ENCODE results near the gene POLD4.

POLD4 gene

DNA sequence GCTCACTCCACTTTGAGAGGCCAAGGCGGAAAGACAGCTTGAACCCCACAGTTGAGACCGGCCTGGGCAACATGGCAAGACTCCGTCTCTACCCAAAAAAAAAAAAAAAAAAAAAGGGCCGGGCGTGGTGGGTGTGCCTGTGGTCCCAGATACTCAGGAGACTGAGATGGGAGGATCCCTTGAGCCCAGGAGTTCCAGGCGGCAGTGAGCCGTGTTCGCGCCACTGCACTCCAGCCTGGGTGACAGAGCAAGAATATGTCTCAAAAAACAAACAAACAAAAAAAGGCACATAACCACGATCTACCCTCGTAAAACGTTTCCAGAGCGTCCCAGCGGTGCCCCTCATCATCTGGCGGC lies 37.6 kb upstream of the POLD4 start:
- H3K27ac ChIP-seq: peak overlapping the region; percentile 35
- no peak for DNase-seq (ENCODE audit: low read depth, low spot score)

DNA sequence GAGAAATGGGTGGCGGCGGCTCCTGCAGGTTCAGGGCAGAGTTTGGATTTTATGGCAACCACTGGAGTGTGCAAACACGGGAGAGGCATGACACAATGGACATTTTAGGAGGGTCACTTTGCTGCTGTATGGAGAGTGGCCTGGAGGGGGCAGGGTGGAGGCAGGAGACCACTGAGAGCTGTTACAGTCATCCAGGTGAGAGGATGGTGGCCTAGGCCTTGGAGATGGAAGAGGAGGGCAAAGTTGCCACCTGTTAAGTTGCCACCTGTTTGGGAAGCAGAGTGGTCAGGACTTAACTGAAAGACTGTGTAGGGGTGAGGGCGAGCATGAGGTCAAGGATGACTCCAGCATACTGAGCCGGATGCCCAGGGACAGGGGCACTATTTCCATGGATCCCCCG lies 36.1 kb upstream of the POLD4 start:
- H3K27ac ChIP-seq: no peak overlapping the region
- DNase-seq (ENCODE audit: low read depth, low spot score): no peak

DNA sequence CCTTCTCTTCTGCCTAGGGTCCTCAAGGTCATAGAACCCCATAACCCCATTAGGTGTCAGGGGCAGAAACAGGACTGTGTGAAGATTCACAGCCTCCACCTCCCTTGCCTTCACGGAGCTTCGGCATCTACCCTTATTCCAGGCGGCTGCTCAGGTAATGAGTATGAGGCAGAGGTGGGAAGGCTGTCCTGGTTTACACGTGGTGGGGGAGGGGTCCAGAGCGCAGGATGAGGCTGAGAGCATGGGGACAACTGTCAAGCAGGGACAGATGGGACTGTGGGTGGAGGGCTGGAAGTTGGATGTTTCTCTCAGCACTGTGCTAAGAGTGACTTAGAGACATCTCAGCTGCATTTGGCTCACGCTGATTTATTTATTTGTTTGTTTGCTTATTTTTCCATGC lies 34.2 kb upstream of the POLD4 start:
- no peak overlapping the region for H3K27ac ChIP-seq
- DNase-seq (ENCODE audit: low read depth, low spot score): no peak

DNA sequence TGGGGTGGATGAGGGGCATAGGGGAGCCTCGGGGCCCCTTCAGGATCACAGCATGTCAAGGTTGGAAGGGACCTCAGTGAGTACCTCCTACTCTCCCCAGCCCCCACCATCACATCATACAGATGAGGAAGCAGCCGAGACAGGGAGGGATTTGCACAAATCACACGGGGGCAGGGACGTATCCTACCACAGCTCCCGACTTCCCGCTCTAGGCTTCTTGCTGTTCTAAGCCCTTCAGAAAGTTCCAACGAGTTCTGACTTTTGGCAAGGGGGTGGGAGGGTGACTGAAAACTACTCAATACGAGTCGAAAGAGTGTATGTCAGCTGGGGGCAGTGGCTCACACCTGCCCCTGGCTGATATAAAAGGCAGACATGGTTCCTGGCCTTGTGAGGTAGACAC lies 33.7 kb upstream of the POLD4 start:
- DNase-seq (ENCODE audit: low read depth, low spot score): no peak
- no peak overlapping the region for H3K27ac ChIP-seq

DNA sequence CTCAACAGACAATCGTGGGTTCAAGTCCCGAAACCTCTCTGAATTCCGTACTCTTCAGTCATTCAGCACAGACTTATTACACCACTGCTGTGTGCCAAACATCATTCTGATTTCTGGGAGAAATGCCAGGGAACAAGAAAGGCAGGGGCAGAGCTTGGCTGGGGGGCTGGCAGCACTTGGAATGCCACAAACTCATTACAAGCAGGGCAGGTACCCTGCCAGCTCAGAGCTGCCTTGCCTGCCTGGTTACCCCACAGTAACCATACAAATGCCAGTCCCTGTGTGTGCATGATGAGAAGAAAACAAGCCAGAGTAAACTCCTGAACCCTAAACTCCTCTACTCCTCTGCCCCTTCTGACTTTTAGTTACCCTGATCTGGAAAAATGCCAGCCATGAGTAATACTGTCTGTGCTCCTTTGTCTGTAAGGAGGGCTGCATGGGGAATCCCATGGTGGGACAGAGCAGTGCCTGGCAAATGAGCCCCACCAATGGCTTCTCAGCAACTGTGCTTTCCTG lies 31.6 kb upstream of the POLD4 start:
- no peak for DNase-seq (ENCODE audit: low read depth, low spot score)
- no peak overlapping the region for H3K27ac ChIP-seq

DNA sequence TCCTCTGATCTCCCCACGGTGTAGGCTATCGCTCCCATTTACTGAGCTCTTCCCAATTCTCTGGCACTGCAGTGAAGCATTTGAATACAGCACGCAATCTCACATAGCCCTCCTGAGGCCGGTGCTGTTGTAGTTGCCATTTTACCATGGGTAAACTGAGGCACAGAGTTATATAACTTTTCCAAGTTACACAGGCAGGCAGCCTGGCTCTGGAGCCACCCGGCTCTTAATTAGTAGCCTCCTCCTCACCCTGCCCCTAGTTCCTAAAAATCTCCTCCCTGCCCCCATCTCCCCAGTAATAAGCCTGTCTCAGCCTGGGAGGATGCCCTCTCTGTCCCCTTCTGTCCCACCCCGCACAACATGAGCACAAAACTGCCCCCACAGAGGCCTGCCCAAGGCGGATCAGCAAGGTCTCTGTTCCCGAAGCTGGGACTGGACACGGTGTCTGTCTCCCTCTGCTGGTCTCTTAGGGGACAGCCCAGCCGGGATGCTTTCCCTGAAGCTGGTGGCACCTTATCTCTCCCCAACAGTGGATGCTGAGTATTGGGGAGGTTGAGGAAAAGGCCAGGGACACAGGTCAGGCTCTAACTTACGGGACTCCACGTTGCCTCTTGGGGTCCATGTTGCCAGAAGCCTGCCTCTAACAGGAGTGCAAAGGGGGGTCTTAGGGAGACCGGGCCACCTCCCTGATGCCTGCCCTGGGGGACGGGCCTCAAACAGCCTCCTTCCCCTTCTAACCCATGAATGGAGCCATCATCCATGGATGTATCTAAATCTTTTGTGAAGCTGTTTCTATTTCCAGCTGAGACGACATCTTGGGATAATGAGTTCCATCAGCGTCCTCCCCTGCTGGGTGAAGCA lies 29.2 kb upstream of the POLD4 start:
- H3K27ac ChIP-seq: no peak overlapping the region
- DNase-seq (ENCODE audit: low read depth, low spot score): no peak

DNA sequence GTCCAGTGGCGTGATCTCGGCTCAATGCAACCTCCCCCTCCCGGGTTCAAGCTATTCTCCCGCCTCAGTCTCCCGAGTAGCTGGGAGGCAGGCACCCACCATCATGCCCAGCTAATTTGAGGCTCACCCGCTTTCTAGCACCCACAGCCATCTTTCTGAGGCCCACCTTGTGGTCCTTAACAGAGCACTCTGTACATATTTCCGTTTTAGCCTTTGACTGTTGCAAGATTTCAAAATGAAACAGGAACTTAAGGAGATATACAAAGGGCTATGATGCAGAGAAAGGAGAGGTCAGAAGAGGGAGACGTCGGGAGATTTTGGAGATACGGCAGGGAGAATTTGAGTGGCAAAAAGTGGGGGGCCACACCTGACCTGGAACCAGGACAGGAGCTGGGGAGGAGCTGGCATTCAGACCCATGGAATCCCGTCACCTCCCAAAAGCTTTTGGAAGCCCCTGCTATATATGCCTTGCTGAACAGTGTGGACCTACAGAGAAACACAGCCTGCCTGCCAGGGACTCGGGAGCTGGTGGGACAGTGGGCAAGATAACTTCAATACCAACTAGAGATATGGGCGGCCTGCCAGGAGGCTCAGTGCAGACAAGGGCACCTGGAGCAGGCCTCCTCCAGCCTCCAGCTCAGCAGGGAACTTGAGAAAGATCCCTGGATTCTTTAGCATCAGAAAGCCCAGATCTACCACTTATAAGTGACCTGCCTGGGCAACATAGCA lies 28.1 kb upstream of the POLD4 start:
- no peak for DNase-seq (ENCODE audit: low read depth, low spot score)
- H3K27ac ChIP-seq: peak overlapping the region; percentile 56

DNA sequence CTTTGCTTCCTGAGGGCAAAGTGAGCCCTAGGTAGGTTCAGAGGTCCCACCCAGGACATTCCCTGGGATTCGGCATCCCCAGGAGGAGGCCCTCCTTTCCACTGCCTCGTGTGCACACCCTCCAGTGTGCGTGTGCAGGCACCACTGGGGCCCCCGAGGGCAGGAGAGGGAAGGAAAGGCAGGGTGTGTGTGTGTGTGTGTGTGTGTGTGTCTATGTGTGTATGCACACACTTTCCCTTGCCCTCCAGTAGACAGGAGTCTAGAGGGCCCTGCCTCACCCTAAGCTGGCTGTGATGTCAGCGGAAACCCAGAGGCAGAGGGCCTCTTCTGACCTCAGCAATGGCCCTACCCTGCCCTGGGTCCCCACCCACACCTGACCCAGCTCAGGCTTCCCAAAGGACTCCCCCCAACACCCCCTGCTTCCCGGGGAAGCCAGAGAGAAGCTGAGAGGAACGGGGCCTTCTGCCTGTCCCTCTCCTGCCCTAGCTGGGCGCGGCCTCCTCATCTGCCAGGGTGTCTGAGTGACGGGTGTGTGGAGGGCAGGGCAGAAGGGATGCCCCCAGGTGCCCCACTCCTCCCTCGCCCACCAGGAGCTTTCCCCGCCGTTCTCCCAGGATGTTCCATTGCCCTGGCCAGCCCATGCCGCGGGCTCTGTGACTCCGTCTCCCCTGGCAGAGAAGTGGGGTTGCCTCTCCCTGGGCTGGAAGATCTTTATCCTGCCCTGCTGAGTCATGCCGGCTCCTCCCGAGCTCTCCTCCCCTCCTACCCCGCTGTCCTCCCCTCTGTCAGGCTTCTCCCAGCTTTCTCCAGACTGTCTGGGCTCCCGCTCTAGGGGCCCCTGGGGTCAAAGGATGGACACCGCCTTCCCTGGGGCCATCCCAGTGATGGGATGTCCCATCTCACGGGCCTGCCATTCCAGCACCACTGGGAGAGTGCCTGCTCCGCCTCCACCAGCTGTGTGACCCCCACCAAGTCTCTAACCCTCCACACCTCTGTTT lies 26.0 kb upstream of the POLD4 start:
- H3K27ac ChIP-seq: peak overlapping the region; percentile 56
- no peak for DNase-seq (ENCODE audit: low read depth, low spot score)

DNA sequence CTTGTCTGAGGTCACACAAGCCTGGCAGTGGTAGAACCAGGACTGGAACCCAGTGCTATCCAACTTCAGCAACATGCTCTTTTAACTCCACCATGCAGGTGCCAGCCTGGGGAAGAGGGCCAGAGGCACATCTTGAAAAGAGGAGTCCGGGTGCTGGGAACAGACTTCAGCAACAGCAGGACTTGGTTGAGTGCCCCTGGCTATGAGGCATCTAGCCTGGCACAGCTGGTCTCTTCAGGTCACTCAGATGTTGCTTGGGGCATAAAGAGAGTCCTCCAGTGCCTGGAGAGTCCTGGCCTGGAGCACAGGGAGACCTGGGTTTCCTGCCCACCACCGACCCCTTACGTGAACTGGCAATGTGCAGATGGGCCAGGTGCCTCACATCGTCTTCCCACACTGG lies 25.2 kb upstream of the POLD4 start:
- DNase-seq (ENCODE audit: low read depth, low spot score): no peak

DNA sequence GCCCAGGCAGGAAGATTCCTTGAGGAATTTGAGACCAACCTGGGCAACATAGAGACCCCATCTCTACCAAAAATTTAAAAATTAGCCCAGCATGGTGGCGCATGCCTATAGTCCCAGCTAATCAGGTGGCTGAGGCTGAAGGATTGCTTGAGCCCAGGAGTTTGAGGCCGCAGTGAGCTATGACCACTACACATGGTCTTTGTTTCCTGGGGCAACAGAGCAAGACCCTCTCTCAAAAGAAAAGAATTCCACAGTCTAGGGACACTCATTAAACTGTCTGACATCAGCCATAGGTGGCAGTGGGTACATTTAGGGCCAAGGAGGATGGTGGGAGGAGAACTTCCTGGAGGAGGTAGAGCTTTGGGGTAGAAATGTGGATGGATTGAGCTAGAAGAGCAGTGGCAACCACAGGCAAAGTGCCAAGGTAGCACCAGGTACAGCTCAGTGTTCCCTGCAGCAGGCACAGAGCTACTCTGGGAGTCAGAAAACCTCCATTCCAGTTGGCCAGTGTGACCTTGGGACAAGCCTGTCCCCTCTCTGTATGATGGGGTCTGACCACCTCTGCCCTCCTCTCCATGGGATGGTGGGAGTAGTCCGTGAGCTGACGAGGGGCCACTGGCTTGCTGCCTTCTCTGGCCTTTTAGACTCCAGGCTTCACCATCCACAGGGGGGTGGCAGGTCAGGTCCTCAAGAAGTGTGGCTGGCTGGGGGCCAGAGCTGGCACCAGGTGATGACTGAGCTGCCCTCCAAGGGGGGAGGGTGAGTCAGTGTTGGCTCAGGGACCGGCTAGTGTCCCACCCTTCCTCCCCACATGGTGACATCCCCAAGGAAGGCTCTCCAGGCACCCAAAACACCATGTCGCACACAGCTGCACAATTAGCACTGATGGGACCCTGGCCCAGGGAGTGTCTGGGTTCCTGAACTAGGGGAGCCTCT lies 23.8 kb upstream of the POLD4 start:
- no peak for DNase-seq (ENCODE audit: low read depth, low spot score)
- peak overlapping the region; percentile 94 for H3K27ac ChIP-seq

More for the DNA sequence above, 25.2 kb upstream of the POLD4 start:
- no peak overlapping the region for H3K27ac ChIP-seq

DNA sequence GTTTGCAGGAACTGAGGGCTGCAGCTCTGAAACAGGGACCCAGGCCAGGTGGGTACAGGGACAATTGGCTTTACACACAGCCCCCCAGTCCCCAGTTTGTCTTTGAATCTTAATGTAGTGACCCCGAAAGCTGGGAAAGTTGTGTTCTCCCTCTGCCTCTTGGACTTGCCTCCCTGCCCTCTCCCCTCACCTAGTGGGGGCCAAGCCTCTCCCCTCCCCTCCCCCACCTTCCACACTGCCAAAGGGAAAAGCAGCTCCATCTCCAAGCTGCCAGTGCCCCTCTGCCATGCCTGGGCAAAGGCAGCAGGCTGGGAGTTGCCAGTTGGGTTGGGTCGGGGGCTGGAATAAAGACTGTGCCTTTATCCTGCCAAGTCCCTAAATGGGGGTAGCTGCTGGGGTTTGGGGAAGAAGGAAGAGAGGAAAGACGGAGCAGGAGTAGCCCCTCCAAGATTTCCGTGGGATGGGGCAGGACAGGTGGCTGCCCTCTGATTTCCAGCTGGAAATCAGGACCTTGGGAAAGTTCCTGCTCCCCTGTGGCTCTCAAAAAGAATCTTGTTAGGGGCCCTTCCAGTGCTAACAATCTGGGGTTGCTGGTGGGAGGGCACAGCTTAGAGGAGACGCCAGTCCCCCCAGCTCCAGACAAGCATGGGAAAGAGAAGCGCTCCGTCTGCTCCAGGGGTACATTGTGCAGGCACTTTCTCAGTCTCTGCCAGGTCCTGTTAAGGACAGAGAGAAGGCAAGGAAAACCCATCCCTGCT lies 22.9 kb upstream of the POLD4 start:
- peak overlapping the region; percentile 94 for H3K27ac ChIP-seq
- no peak for DNase-seq (ENCODE audit: low read depth, low spot score)

DNA sequence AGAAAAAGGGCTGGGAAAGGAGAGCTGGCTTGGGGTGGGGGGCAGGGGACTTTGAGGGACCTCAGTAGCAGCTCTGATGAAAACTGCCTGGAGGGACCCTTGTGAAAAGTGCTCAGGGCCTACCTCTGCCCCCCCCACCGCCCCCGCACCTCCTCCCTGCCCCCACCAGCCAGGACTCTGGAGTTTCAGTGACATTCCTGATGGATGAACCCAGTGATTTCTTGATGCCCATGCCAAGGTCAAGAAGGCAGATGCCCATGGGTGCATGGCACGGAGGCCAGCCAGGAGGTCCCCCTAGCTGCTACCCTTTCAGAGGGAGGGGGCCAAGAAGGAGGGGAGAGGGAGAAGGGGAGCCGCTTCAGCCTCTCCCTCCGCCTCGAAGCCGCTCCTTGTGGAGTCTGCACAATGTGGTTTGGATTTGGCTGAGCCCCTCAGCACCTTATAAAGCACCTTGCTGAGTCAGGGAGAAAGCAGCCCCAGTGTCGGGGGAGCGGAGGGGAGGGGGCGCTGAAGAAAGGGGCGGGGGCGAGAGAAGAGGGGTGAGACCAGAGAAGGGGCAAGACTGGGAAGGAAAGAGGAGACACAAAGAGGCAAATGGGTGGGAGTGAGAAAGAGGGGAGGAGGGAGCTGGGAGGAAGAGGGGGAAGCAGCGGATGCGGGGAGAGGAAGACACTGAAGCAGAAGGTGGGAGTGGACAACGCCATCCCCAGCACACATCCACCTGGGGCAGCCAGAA lies 22.1 kb upstream of the POLD4 start:
- peak overlapping the region; percentile 94 for H3K27ac ChIP-seq
- no peak for DNase-seq (ENCODE audit: low read depth, low spot score)

DNA sequence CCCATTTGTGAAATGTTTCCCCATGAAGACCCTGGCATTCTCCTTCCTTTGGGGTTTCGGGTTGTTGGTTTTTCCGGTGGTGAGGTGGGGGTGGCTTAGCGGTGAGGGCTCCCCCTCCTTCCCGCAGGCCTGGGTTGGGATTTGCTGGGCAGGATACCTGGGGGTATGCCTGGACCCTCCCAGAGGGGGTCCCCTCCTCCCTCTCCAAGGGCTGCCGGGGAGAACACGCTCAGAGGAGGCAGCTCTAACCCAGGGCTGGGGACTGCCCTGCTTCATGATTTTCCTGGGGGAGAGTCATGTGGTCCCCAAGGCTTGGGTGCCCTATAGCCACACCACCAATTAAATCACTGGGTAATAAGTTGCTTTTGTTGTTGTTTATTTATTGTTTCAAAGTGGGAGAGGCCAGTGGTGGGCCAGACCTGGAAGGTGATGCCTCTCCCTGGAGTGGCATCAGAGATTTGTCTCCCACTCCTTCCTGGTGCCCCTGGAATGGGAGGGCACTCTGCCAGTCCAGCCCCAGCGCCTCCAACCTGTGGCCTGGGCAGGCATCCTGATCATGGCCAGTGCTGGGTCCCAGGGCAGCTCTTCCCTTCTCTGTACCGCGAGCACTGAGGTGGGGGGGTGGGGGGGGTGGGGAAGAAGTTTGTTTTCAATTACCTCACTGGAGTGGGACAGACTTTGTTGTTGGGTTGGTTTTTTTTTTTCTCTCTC lies 21.4 kb upstream of the POLD4 start:
- no peak for DNase-seq (ENCODE audit: low read depth, low spot score)
- H3K27ac ChIP-seq: peak overlapping the region; percentile 94

DNA sequence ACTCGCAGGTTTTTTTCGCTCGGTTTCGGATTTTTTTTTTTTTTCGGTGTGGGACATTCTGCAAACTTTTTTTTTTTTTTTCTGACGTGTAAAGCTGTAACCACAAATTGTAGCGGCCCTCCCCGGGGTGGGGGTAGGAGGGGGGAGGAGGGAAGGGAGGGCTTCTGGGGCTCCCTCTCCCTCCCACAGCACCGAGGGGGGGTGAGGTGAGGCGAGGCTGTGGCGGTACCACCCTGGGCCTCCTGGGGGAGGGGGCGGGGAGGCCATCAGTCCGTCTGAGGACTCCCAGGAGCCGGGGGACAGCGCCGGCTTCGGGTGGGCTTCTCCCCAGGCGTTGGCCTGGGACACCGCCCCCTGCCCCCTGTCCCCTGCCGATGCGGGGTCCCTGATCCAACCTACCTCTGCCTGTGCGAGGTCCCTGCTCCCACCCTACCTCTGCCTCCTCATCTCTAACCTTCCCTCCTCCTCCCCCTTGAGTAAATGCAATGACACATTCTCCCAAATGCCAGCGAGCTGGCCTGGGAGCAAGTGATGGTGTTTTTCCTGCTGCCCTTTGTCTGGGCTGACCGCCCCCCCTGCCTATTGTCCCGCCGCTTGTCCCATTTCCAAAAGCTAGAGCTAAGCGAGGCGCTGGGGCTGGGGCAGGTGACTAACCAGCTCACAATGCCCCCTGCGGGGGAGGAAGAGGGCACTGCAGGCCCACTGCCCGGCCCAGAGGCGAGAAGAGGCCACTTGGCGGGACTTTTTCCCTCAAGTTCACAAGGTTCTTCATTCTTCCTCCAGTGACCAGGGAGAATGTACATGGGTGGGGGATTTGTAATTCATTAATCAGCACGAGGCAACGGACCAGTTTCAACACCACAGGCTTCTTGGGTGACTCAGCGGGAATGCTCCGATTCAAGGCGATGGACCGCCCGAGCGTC lies 20.6 kb upstream of the POLD4 start:
- DNase-seq (ENCODE audit: low read depth, low spot score): peak; percentile 69
- H3K27ac ChIP-seq: peak overlapping the region; percentile 94

DNA sequence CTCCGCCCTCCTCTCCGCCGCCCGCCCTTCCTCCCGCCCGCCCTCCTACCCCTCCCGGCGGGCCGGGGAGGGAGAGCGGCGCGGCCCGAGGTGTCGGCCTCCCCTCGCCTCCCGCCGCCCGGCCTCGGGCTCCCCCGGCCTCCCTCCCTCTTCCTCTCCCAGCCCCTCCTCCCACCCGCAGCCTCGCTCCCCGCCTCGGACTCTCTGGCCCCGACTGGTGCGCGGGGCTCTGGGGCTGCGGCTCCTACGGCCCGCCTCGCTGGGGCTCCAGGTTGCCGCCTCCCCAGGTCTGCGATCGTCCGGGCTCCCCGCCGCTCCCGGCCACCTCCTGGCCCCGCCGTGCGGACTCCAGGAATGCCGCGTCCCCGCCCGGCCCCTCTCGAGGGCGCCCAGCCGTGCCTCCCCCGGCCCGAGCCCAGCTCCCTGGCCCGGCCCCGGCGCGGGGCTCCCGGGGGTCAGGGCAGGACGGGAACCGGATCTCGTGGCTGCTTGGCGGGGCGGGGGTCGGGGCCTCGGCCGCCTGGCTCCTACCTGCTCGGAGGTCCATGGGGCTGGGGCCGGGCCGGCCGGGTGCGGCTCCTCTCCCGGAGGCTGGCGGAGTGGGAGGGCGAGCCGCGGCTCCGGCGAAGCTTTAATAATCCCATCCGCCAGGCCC lies 19.8 kb upstream of the POLD4 start, which contains the start of gene CLCF1:
TSS of gene CLCF1 (minus strand) at position 606 of the 655 bp plus-strand sequence. CDS start at position 547, 59 bp downstream.
- peak within 1 kb of the TSS; percentile 94 for H3K27ac ChIP-seq
- no peak for DNase-seq (ENCODE audit: low read depth, low spot score)
